K562 (cell line): ENCODE results near the gene EDEM2. TPM values are rescaled to one million over a fixed set of nuclear protein-coding genes. Genes with fewer than 3 reads are reported as not detected.

Experiments used
- BACH1 ChIP-seq: fragments of 200-800 bp; sonication (Bioruptor generic); IDR thresholded peaks from 2 replicates; pipeline ENCODE4 v1.6.1; 2016; ENCODE audit warnings: missing genetic modification characterization, missing compliant biosample characterization
- CEBPB ChIP-seq: fragments of 450-650 bp; IDR thresholded peaks from 2 replicates; pipeline ENCODE4 v1.6.1; 2016; ENCODE audit warnings: missing genetic modification characterization, missing compliant biosample characterization
- CUX1 ChIP-seq: fragments of 200-800 bp; sonication (Bioruptor generic); IDR thresholded peaks from 2 replicates; pipeline ENCODE4 v1.6.1; 2016; ENCODE audit warnings: missing genetic modification characterization, missing compliant biosample characterization
- DPF2 ChIP-seq: fragments of 450-650 bp; IDR thresholded peaks from 2 replicates; pipeline ENCODE4 v1.6.1; 2016
- KLF13 ChIP-seq: fragments of 450-650 bp; IDR thresholded peaks from 2 replicates; pipeline ENCODE4 v1.6.1; 2016; ENCODE audit warnings: missing genetic modification characterization, low read depth, mild to moderate bottlenecking, missing compliant biosample characterization, moderate library complexity, borderline replicate concordance
- NFRKB ChIP-seq: fragments of 450-650 bp; IDR thresholded peaks from 2 replicates; pipeline ENCODE4 v1.6.1; 2016; ENCODE audit warnings: low read depth
- RBM14 ChIP-seq: fragments of 200-400 bp; formaldehyde crosslinking; IDR thresholded peaks from 2 replicates; pipeline ENCODE4 v1.6.1; 2018; ENCODE audit warnings: low read depth, mild to moderate bottlenecking, low read length, moderate library complexity, borderline replicate concordance; ENCODE audit not compliant: insufficient read depth
- RBM22 ChIP-seq: fragments of 200-400 bp; formaldehyde crosslinking; IDR thresholded peaks from 2 replicates; pipeline ENCODE4 v1.6.1; 2018; ENCODE audit warnings: low read length, low read depth; ENCODE audit not compliant: poor library complexity, severe bottlenecking
- SMAD4 ChIP-seq: fragments of 250-450 bp; sonication (Bioruptor Pico); conservative IDR thresholded peaks from 2 replicates; pipeline ENCODE4 v1.8.0; 2021; ENCODE audit warnings: inconsistent platforms, mild to moderate bottlenecking, moderate library complexity
- TEAD2 ChIP-seq: fragments of 450-650 bp; IDR thresholded peaks from 2 replicates; pipeline ENCODE4 v1.6.1; 2016; ENCODE audit warnings: missing genetic modification characterization, control low read depth, missing compliant biosample characterization
- TSHZ1 ChIP-seq: fragments of 250-450 bp; sonication (Bioruptor Pico); IDR thresholded peaks from 2 replicates; pipeline ENCODE4 v1.4.0; 2020; ENCODE audit warnings: mild to moderate bottlenecking, moderate library complexity
- polyA plus RNA-seq, 8 experiments: library from polyadenylated mRNA; depleted of rRNA in 4 of 8; stranded (reverse) in 5 of 8; unstranded in 3 of 8; fragments of >200 nt; fragmentation: Nextera tagmentation in 2 of 8; fragmentation: Illumina TruSeq in 1 of 8; extraction: Ambion mirVana in 2 of 8; extraction: Trizol in 1 of 8; gene quantifications; 2 replicates each; pipeline versions ENCODE4 v1.2.1 to v1.2.3, GENCODE V29; 2011 to 2014; ENCODE audit warnings: inconsistent platforms in 1 of 8, missing spikeins in 1 of 8
- total RNA-seq, 7 experiments: library from RNA; depleted of rRNA in 6 of 7; stranded (reverse); fragments of >200 nt in 6 of 7; fragmentation: Illumina TruSeq in 2 of 7; extraction: Trizol in 2 of 7; gene quantifications; 2 replicates each; pipeline versions ENCODE4 v1.2.1 to v1.2.3, GENCODE V29; 2011 to 2021; ENCODE audit warnings: low replicate concordance in 1 of 7
- TF ChIP-seq, protein P1 (sequence below): sonication (generic); formaldehyde crosslinking; IDR thresholded peaks from 2 replicates; pipeline ENCODE4 v1.4.0; 2020; ENCODE audit warnings: mild to moderate bottlenecking, missing genetic modification reagents
- TF ChIP-seq, protein P2 (sequence below): fragments of 250-450 bp; sonication (Bioruptor Pico); IDR thresholded peaks from 2 replicates; pipeline ENCODE4 v1.6.1; 2021; ENCODE audit warnings: mild to moderate bottlenecking

Gene EDEM2
- total and polyA plus RNA-seq, 9 of the 15 experiments (the other 6 are each of a cell fraction or from before 2014, with no cell fraction given) = 6.9 to 11.0 (median 9.7) TPM

DNA sequence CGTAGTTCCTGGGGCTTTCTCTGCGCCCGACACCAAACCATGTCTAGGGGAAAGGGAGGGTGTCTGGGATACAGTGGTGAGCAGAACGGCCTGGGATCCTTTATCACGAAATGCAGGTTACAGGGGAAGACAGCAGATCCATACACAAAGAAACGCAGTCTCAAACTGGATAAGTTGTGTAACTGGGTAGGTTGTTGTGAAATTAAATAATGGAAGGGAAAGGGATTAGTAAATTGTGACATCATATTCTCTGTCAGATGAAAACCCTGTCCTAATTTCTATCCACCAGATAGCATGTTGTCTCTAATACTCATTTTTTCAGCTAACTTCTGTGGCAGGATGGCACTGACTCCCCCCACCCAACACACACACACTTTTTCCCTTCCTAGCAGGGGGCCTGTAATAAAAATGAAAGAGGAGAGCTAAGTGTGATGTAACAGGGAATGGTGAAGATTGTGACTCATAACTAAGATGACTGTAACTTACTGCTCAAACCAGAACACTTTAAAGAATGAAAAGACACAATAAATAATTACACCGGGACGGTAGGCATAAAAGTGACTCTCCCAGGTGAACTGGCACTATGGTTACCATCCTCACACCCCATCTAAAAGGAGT lies 53.8 kb downstream of the EDEM2 start (continued):
- 0 out of 2 replicates have a peak, but pooled peaks have one; percentile 59 for TF ChIP-seq BACH1 (tag)
- peak; percentile 61; the same call in 1 of the 2 replicates for TF ChIP-seq CUX1 (CRISPR knock-in tag)
- peak; percentile 34; the same call in 1 of the 2 replicates for TF ChIP-seq TEAD2 (tag)
- peak; percentile 91 for TF ChIP-seq CEBPB (tag)
- TF ChIP-seq DPF2 = peak; percentile 42; the same call in 1 of the 2 replicates
- TF ChIP-seq, protein P1, sequence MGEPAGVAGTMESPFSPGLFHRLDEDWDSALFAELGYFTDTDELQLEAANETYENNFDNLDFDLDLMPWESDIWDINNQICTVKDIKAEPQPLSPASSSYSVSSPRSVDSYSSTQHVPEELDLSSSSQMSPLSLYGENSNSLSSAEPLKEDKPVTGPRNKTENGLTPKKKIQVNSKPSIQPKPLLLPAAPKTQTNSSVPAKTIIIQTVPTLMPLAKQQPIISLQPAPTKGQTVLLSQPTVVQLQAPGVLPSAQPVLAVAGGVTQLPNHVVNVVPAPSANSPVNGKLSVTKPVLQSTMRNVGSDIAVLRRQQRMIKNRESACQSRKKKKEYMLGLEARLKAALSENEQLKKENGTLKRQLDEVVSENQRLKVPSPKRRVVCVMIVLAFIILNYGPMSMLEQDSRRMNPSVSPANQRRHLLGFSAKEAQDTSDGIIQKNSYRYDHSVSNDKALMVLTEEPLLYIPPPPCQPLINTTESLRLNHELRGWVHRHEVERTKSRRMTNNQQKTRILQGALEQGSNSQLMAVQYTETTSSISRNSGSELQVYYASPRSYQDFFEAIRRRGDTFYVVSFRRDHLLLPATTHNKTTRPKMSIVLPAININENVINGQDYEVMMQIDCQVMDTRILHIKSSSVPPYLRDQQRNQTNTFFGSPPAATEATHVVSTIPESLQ (CRISPR knock-in tag) = no peak
- no peak for TF ChIP-seq RBM22
- TF ChIP-seq RBM14 = no peak
- peak; percentile 31; the same call in 1 of the 2 replicates for TF ChIP-seq SMAD4
- TF ChIP-seq, protein P2, sequence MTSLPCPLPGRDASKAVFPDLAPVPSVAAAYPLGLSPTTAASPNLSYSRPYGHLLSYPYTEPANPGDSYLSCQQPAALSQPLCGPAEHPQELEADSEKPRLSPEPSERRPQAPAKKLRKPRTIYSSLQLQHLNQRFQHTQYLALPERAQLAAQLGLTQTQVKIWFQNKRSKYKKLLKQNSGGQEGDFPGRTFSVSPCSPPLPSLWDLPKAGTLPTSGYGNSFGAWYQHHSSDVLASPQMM (CRISPR knock-in tag) = no peak
- TF ChIP-seq NFRKB = no peak; the same call in 1 of the 2 replicates
- no peak for TF ChIP-seq KLF13 (tag)
- TF ChIP-seq TSHZ1 (CRISPR knock-in tag) = no peak
